Stimulated activated CD8-positive, alpha-beta memory T cell treated with anti-CD3 and anti-CD28 coated beads, Interleukin-7, amount 100 ng/mL, for 1 hour (primary cell): Measurements from ENCODE around the gene TMPRSS15.
"Not testable (repeated sequence)": the region's sequence is repeated elsewhere in the genome, so short reads cannot be mapped to it uniquely, and the experiment has no call there.

ENCODE experiments used
- DNase-seq, 2 donors: peaks; one replicate each; pipeline ENCODE4 v3.0.0-alpha.2; 2020; ENCODE audit warnings: low read depth in 2 of 2

The TMPRSS15 gene

GRCh38 chr21:18403735-18404450 lies at the start of gene TMPRSS15:
Gene TMPRSS15 (minus strand): TSS chr21:18403785. CDS start chr21:18403622, 163 bp downstream.
- no peak for DNase-seq

- DNase-seq = no peak
These were observed 48.1 kb upstream of the TMPRSS15 start for GRCh38 chr21:18451670-18452069.

GRCh38 chr21:18449605-18450550 lies 46.3 kb upstream of the TMPRSS15 start:
- DNase-seq = no peak

- DNase-seq = no peak
These were observed 40.1 kb upstream of the TMPRSS15 start for GRCh38 chr21:18443701-18444100.

GRCh38 chr21:18443085-18443484 lies 39.5 kb upstream of the TMPRSS15 start:
- no peak for DNase-seq

- no peak for DNase-seq
These were observed 26.8 kb upstream of the TMPRSS15 start for GRCh38 chr21:18430341-18430740.

GRCh38 chr21:18424276-18424675 lies 20.7 kb upstream of the TMPRSS15 start:
- DNase-seq = no peak

- DNase-seq = no peak
These were observed 13.7 kb upstream of the TMPRSS15 start for GRCh38 chr21:18417141-18417790.

GRCh38 chr21:18411565-18411964 lies 8.0 kb upstream of the TMPRSS15 start:
- DNase-seq = no peak

GRCh38 chr21:18409579-18409978 lies 6.0 kb upstream of the TMPRSS15 start:
- no peak for DNase-seq

- no peak for DNase-seq
These were observed 4.7 kb downstream of the TMPRSS15 start for GRCh38 chr21:18398843-18399242.

GRCh38 chr21:18387994-18388393 lies 15.6 kb downstream of the TMPRSS15 start:
- no peak for DNase-seq

GRCh38 chr21:18384771-18385170 lies 18.8 kb downstream of the TMPRSS15 start:
- no peak for DNase-seq

GRCh38 chr21:18382934-18383619 lies 20.5 kb downstream of the TMPRSS15 start:
- DNase-seq = not testable (repeated sequence)

GRCh38 chr21:18382141-18382540 lies 21.4 kb downstream of the TMPRSS15 start:
- no peak for DNase-seq

GRCh38 chr21:18373606-18374005 lies 30.0 kb downstream of the TMPRSS15 start:
- no peak for DNase-seq

- no peak for DNase-seq
These were observed 33.3 kb downstream of the TMPRSS15 start for GRCh38 chr21:18370301-18370700.

- DNase-seq = no peak
These were observed 34.5 kb downstream of the TMPRSS15 start for GRCh38 chr21:18369115-18369514.

GRCh38 chr21:18368205-18368604 lies 35.4 kb downstream of the TMPRSS15 start:
- DNase-seq = no peak

GRCh38 chr21:18356801-18357200 lies 46.8 kb downstream of the TMPRSS15 start:
- no peak for DNase-seq

GRCh38 chr21:18354947-18355346 lies 48.6 kb downstream of the TMPRSS15 start:
- DNase-seq = no peak

- DNase-seq = no peak
These were observed 53.4 kb downstream of the TMPRSS15 start for GRCh38 chr21:18350216-18350615.
